ENCODE measurements around the gene TTLL8. TPM values are rescaled to one million over a fixed set of nuclear protein-coding genes. Genes with fewer than 3 reads are reported as not detected.

TTLL8 gene
- total and polyA plus RNA-seq, 2 of the 8 experiments (the other 6 are each of a cell fraction or from before 2014, with no cell fraction given), result not detected

DNA sequence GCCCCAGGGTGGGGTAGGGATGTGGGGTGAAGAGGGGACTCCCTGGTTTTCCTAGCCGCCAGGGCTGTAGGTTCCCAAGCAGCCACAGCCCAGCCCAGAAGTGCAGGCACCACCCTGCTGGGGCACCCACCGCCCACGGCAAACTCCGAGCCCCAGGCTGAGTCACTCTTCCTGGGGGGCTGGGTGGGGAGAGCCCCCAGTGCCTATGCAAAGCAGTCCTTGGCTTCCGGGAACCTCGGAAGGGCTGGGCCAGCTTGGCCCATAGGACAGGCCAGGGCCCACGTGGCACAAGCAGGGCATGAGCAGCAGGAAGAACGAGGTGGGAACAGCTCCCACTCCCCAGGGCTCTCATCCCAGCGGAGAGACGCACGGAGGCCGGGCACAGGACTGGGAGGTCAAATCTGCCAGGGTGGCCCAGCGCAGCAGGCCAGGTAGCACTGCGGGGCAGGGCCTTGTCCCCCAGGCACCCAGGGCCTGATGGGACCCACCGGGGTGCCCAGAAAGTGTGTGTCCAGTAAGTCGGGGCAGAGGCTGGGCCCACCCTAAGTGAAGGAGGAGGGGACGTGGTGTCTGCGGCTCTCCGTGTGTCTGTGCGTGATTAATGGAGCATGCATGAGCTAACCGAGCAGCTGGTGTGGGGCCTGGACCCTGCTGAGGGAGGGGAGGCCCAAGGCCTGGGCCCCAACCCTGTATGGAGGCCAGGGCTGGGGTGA, 41.0 kb downstream of the TTLL8 start:
- Histone ChIP-seq H3K23ac (ENCODE audit: insufficient read length) (no peak overlapping the region), H3K36me3 (ENCODE audit: control insufficient read depth in 2 of 4, insufficient read depth in 4 of 4, low read length in 3 of 4) (no peaks in the 10 kb centered on the region; a peak in 1 of 8 replicates), H2BK20ac (ENCODE audit: low read length) (no peak overlapping the region), H2BK12ac (ENCODE audit: low read depth, low read length) (no peak overlapping the region), H3K4ac (replicated peaks; ENCODE audit: insufficient read length, low read depth, low read length) (no peak overlapping the region), H3K14ac (ENCODE audit: insufficient read length) (no peak overlapping the region), H2AFZ (ENCODE audit: low read length) (no peak overlapping the region), H4K5ac (ENCODE audit: insufficient read length, low read depth, low read length) (no peak overlapping the region), H4K8ac (ENCODE audit: extremely low read depth, insufficient read depth, low read length) (no peak overlapping the region; the same call in 1 of the 2 replicates), H3K79me2 (ENCODE audit: control insufficient read depth in 1 of 2, insufficient read depth in 2 of 2, low read length in 2 of 2) (no peaks in the 10 kb centered on the region), H4K91ac (replicated peaks; ENCODE audit: insufficient read length, low read length) (no peak overlapping the region), H3K4me1 (replicated peaks in 1 of 4; ENCODE audit: control insufficient read depth in 3 of 4, insufficient read depth in 4 of 4, low read length in 3 of 4) (peaks cover 0 to 13% (median 7%) of the 10 kb centered on the region in 4 experiments; a peak in 6 of 7 replicates), H2BK15ac (ENCODE audit: low read length) (no peak overlapping the region), H2AK5ac (ENCODE audit: low read depth, low read length) (no peak overlapping the region), H3K79me1 (ENCODE audit: low read depth, low read length) (no peaks in the 10 kb centered on the region; the same call in 1 of the 2 replicates), H2BK120ac (replicated peaks; ENCODE audit: low read depth, low read length) (no peak overlapping the region), H3K27ac (ENCODE audit: low read depth, low read length) (no peak overlapping the region), H3K9me3 (ENCODE audit: insufficient read depth in 2 of 2, low read depth in 1 of 2, low read length in 1 of 2) (peaks cover 0 to 12% of the 10 kb centered on the region in 2 experiments; a peak in 2 of 4 replicates), H2BK5ac (ENCODE audit: low read depth, low read length) (no peak overlapping the region), H3K27me3 (replicated peaks in 1 of 4; ENCODE audit: control insufficient read depth in 3 of 4, extremely low read depth in 1 of 4, insufficient read depth in 3 of 4, low read length in 3 of 4) (peaks cover 18 to 40% (median 29%) of the 10 kb centered on the region in 4 experiments), H3K18ac (ENCODE audit: extremely low read depth, low read length) (no peak overlapping the region), H3K23me2 (ENCODE audit: low read depth, low read length) (peaks cover 7% of the 10 kb centered on the region; the same call in 1 of the 2 replicates), H3K9ac (replicated peaks in 1 of 4; ENCODE audit: extremely low read depth in 1 of 4, low read depth in 3 of 4, low read length in 3 of 4) (no peak overlapping the region), H3K4me2 (ENCODE audit: insufficient read depth in 1 of 2, low read depth in 2 of 2, low read length in 2 of 2) (no peak overlapping the region), H4K20me1 (replicated peaks in 1 of 2; ENCODE audit: control insufficient read depth in 1 of 2, insufficient read depth in 2 of 2, low read length in 2 of 2) (peaks cover 0 to 3% of the 10 kb centered on the region in 2 experiments), H3K4me3 (ENCODE audit: extremely low read depth in 1 of 4, insufficient read depth in 2 of 4, low read depth in 3 of 4, low read length in 4 of 4) (no peak overlapping the region), H3K56ac (replicated peaks; ENCODE audit: insufficient read length, low read depth, low read length) (no peak overlapping the region)
- no peak for TF ChIP-seq BCL11A (IDR thresholded peaks at IDR 0.05; ENCODE audit: low read depth in 2 of 2, low read length in 2 of 2)
- no peak for TF ChIP-seq SP4 (IDR thresholded peaks at IDR 0.05; ENCODE audit: low read length)
- TF ChIP-seq KDM4A (IDR thresholded peaks at IDR 0.05; ENCODE audit: low read depth, low read length, severe bottlenecking), result no peak
- TF ChIP-seq TAF1 (IDR thresholded peaks at IDR 0.05; ENCODE audit: low read depth, low read length), result no peak
- FAIRE-seq (no peak), DNase-seq (ENCODE audit: low read depth in 1 of 2, low spot score in 2 of 2) (no peak)
- 90% methylated on average over 21 of the region's 21 CpGs; no CpG with 5 or more reads in 1 of the 2 experiments for WGBS, 2 experiments (ENCODE audit: extremely low coverage in 1 of 2, insufficient coverage in 1 of 2, insufficient read length in 1 of 2, insufficient replicate concordance in 2 of 2, low coverage in 1 of 2, low lambda C conversion rate in 2 of 2, missing lambda C conversion rate in 1 of 2)
- POLR2A ChIA-PET (ENCODE audit: partially characterized antibody), result no interaction called here
- CTCF ChIA-PET (ENCODE audit: partially characterized antibody), result interaction anchor here (0.7 to 2.5 kb wide), 7 partner anchors 10 to 250 kb away, joined by 3 to 12 read pairs (median 5); no protein-coding TSS in a partner anchor

Data from H1 (cell line).